Measurements from ENCODE around the gene GID4. TPM values are rescaled to one million over a fixed set of nuclear protein-coding genes. Genes with fewer than 3 reads are reported as not detected.

Gene GID4
- total and polyA plus RNA-seq, 2 of the 13 experiments (the other 11 are each of a cell fraction or from before 2014, with no cell fraction given), result 4.3 to 6.1 TPM

GRCh38 chr17:18033442-18034099, 5.6 kb upstream of the GID4 start (continued):
- no peak for TF ChIP-seq NR3C1 (CRISPR knock-in tag; IDR thresholded peaks at IDR 0.05)
- no peak for TF ChIP-seq CCDC6 (CRISPR knock-in tag; IDR thresholded peaks at IDR 0.05)
- no peak for TF ChIP-seq ZNF205 (CRISPR knock-in tag; IDR thresholded peaks at IDR 0.05)
- TF ChIP-seq RAD21 (CRISPR knock-in tag; IDR thresholded peaks at IDR 0.05), result peak; percentile 71
- TF ChIP-seq ZNF574 (CRISPR knock-in tag; IDR thresholded peaks at IDR 0.05), result peak; percentile 95
- peak; percentile 49; the same call in 1 of the 2 replicates for TF ChIP-seq ELF4 (CRISPR knock-in tag; IDR thresholded peaks at IDR 0.05; ENCODE audit: borderline replicate concordance)
- peak; percentile 34; the same call in 1 of the 2 replicates for TF ChIP-seq ZFX (CRISPR knock-in tag; IDR thresholded peaks at IDR 0.05; ENCODE audit: low read depth)
- peak; percentile 26; the same call in 1 of the 2 replicates for TF ChIP-seq ETV5 (CRISPR knock-in tag; IDR thresholded peaks at IDR 0.05; ENCODE audit: borderline replicate concordance)
- TF ChIP-seq ZNF749 (CRISPR knock-in tag; IDR thresholded peaks at IDR 0.05; ENCODE audit: borderline replicate concordance), result no peak
- TF ChIP-seq FOSL2 (CRISPR knock-in tag; IDR thresholded peaks at IDR 0.05), result no peak
- peak; percentile 86 for TF ChIP-seq GABPB1 (CRISPR knock-in tag; IDR thresholded peaks at IDR 0.05)
- TF ChIP-seq E2F5 (CRISPR knock-in tag; conservative IDR thresholded peaks at IDR 0.05), result no peak
- no peak for TF ChIP-seq RBFOX2 (IDR thresholded peaks at IDR 0.05; ENCODE audit: low read depth, low read length)
- TF ChIP-seq SOX5 (CRISPR knock-in tag; IDR thresholded peaks at IDR 0.05; ENCODE audit: borderline replicate concordance), result 0 out of 2 replicates have a peak, but pooled peaks have one; percentile 23
- TF ChIP-seq IRF2 (CRISPR knock-in tag; IDR thresholded peaks at IDR 0.05), result 0 out of 2 replicates have a peak, but pooled peaks have one; percentile 27
- TF ChIP-seq ZNF800 (CRISPR knock-in tag; IDR thresholded peaks at IDR 0.05), result no peak
- no peak for TF ChIP-seq PHF20 (CRISPR knock-in tag; IDR thresholded peaks at IDR 0.05)
- no peak for TF ChIP-seq TBL1XR1 (IDR thresholded peaks at IDR 0.05; ENCODE audit: borderline replicate concordance, low read length, partially characterized antibody)
- no peak for TF ChIP-seq TCF7L2 (IDR thresholded peaks at IDR 0.05; ENCODE audit: low read depth, low read length)
- TF ChIP-seq KLF11 (CRISPR knock-in tag; IDR thresholded peaks at IDR 0.05), result no peak
- TF ChIP-seq STAG1 (CRISPR knock-in tag; IDR thresholded peaks at IDR 0.05), result peak; percentile 89
- TF ChIP-seq NR2C2 (CRISPR knock-in tag; IDR thresholded peaks at IDR 0.05; ENCODE audit: borderline replicate concordance), result peak; percentile 38; the same call in 1 of the 2 replicates
- peak; percentile 40; the same call in 1 of the 2 replicates for TF ChIP-seq SAP130 (CRISPR knock-in tag; IDR thresholded peaks at IDR 0.05; ENCODE audit: low read depth)
- peak; percentile 97 for TF ChIP-seq ELF3 (CRISPR knock-in tag; IDR thresholded peaks at IDR 0.05)
- no peak for TF ChIP-seq NFKB2 (CRISPR knock-in tag; IDR thresholded peaks at IDR 0.05; ENCODE audit: borderline replicate concordance)
- no peak for TF ChIP-seq ZNF572 (CRISPR knock-in tag; IDR thresholded peaks at IDR 0.05)

Measured in HepG2 (cell line).